T follicular helper cell (primary cell): ENCODE measurements around the gene MEN1.
"Not testable (repeated sequence)": the region's sequence is repeated elsewhere in the genome, so short reads cannot be mapped to it uniquely, and the experiment has no call there.

ENCODE experiments used
- DNase-seq: peaks from one replicate; pipeline ENCODE4 v3.0.0-alpha.2; 2020; ENCODE audit warnings: low read depth

The MEN1 gene

GRCh38 chr11:64845776-64846129 is 35.4 kb upstream of the MEN1 start:
- not testable (repeated sequence) for DNase-seq

DNA sequence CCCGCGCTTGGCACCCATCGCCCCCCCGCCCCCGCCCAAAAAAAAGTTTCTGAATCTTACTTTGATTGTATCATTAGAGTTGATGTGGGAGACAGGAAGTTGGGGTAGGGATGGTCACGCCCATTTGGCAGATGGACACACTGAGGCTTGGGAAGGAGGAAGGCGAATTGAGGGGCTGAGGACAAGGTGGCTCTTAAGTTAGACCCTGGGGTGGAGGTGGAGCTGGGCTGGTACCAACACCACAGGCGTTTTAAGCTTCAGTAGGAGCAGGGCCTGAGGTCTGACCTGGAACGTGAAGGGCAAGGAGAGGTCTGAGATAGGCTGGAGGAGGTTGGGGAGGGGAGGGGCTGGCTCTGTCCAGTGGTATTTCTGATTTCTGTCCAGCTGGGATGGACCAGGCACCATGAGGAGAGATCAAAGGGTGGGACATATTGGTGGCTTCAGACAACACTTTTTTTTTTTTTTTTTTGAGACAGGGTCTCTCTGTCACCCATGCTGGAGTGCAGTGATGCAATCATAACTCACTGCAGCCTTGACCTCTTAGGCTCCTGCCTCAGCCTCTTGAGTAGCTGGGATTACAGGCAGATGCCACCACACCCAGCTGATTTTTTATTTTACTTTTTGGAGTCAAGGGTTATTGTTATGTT is 34.9 kb upstream of the MEN1 start:
- DNase-seq, result no peak

DNA sequence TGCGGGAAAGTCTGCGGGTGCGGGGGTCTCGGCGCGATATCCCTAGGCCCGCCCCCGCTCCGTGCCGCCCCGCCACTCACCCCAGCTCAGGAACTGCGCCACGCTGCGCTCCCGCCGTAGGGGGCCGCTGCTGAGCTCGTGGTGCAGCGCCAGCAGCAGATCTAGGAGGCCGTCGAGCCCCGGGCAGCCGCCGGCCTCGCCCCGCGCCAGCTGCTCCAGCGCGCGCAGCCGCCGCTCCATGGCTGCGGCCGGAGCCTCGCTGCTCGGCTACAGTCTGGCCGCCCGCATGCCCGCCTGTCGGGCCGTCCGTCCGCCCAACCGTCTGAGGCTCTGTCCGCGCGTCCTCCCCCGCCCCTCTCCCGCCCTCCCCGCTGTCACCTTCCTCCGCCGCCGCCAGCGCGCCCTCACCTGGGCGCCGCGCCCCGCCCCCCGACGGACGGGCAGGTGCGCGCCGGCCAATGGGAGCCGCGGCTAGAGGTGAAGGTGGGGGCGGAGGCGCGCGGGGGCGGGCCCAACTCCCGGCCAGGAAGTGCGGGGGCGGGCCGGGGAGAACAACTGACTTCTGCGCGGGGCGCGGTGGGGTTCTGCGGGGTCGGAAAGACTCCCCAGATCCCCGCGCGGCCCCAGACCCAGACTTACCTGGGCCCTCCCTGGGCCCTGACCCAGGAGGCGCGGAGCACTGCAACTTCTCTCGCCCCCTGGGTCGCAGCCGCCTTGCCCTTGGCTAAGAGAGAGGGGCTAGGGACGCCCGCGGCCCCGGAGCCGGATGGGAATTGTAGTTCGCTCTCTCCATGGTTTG is 34.2 kb upstream of the MEN1 start, which contains the start of gene CDC42BPG:
TSS of gene CDC42BPG (minus strand) at position 324 of the 799 bp plus-strand sequence. CDS start at position 240, 84 bp downstream.
- DNase-seq, result peak; percentile 68

GRCh38 chr11:64843686-64844329 is 33.5 kb upstream of the MEN1 start:
- DNase-seq, result no peak

DNA sequence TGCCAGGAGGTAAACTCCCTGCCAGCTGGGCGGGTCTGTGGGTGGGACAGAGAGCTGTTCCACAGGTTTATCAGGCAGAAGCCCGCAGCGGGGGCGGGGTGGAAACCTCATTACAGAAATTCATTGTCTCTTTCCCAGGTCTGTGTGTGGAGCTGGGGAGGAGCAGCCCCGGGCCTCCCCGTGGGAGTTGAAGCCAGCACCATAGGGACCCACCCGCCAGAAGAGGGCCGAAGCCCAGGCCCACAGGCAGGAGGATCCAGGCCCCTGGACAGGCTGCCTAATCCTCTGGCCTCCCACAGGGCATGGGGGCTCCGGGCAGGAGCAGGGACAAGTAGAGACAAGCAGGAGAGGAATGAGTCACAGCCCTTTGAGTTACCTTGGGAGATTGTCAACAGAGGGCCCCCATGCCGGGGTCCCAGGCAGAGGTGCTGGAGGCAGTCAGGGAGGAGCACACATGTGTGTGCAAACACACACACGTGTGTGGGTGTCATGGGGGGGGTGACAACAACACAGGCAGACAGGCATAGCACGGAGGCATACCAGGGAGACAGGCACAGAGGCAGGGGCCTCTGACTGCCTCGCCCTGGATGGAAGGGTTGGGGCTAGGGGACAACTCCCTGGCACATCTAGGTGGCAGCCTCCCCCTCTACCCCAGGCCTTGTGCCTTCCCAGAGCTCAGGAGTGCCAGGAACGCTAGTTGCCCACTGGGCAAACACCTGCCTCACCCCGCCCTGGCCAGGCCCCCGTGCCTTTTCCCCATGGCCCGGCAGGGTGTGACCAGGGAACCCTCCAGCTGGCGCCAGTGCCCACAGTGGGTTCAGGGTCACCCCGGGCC is 32.7 kb upstream of the MEN1 start:
- DNase-seq, result no peak

GRCh38 chr11:64842366-64842759 is 32.0 kb upstream of the MEN1 start:
- no peak for DNase-seq

DNA sequence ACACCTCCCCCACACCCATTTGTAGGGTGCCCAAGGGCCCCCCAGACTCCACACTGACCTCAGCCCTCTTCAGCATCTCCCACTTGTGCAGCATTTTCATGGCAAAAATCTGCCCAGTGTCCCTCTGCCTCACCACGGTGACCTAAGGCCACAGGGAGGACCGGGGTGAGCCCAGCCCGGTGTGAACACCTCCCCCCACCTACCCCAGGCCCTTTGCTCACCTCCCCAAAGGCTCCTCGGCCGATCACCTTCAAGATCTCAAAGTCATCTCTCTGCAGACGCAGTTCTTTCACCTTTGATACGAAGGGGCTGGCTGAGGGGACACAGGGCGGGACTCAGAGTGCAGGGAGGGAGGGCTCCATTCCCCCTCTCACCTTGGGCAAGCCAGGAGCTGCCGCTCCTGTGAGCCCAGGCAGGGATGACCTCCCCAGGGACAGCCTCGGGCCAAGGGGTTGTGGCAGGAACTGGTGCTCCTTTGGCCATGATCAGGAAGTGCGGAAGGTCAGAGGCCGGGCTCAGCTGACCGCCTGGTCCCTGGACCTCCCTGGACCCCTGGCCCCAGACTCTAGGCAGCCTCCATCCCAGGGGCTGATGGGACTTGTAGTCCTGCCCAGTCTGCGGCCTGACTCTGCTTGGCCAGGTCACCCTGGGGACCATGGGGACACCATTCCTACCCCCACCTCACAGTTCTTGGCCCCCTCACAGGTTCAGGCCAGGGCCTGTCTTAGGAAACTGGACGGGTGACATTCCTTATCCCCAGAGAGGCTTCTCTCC is 31.4 kb upstream of the MEN1 start:
- no peak for DNase-seq

- DNase-seq, result no peak
Measured at GRCh38 chr11:64839887-64840782, 29.8 kb upstream of the MEN1 start.

DNA sequence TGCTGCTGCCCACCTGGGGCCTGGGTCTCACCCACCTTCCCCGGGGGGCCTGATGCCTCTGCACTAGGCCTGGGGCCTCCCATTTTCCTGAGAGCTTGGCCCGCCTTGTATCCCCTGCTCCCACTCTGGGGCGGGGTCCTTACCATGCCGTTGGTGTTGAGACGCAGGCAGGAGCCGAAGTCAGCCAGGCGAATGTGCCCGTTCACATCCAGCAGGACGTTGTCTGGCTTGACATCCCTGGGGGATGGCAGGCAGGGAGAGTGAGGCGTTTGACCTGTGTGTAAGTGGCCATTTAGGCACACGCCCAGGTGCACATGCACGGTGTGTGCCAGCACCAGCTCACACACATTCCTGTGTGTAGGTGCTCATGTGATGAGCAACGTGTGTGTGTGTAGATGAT is 29.0 kb upstream of the MEN1 start:
- no peak for DNase-seq

GRCh38 chr11:64838600-64839334 is 28.4 kb upstream of the MEN1 start:
- no peak for DNase-seq

DNA sequence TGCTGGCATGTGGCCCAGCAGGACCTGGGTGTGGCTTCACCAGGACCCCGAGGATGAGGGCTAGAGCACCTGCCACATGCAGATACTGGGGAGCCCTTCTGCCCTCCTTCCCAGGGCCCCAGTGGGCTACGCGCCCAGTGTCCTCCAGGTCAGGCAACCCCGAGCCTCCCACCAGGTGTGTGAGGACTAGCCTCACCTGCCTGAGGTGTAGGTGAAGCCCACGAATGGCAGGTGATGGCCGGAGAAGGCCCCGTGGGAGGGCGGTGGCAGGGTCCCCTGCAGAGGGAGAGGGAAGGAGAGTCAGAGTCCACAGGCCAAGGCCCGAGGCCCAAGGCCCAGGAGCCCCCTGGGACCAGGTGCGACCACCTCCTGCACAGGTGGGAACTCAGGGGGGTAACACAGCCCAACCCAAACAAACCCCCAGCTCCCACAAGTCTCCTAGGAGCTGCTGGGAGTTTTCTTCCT is 27.6 kb upstream of the MEN1 start:
- DNase-seq, result no peak

GRCh38 chr11:64836448-64837072 is 26.2 kb upstream of the MEN1 start:
- DNase-seq, result no peak

- DNase-seq, result no peak
Measured at GRCh38 chr11:64835616-64836447, 25.5 kb upstream of the MEN1 start.

- DNase-seq, result no peak
Measured at GRCh38 chr11:64834723-64835615, 24.6 kb upstream of the MEN1 start.

- DNase-seq, result no peak
Measured at GRCh38 chr11:64834031-64834722, 23.8 kb upstream of the MEN1 start.

DNA sequence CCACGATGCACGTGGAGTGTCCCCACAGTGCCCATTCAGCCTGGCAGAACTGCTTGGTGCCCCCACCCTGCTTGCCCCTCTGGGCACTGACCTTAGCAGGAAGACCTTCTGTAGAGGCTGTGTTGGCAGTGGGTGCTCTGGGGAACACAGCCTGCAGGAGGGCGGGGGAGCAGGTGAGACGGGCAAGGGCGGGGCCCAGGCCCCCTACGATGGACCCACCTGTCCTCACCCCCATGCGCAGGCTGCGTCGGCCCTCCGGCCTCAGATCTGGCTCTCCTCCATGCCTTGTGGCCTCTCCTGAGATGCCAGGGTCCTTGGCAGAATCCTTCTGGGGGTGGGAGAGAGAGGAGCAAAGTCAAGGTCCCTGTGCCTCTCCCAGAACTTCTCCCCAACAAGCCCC is 23.2 kb upstream of the MEN1 start:
- no peak for DNase-seq

DNA sequence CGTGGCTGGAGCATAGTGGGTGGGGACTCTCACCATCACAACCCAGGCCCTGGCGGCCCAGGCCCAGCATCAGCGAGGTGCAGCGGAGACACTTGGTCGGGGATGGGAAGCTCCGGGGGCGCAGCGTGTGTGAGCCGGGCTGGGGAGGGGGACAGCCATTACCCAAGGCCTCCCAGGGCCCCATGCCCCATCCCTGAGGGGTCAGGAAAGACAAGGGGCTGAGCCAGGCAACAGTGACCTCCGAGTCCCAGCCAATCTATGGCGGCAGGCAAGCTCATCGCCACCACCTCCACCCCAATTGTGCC is 22.8 kb upstream of the MEN1 start:
- DNase-seq, result no peak
